ENCODE data around the gene HOXC10. TPM values are rescaled to one million over a fixed set of nuclear protein-coding genes. Genes with fewer than 3 reads are reported as not detected.

HOXC10 gene
- total and polyA plus RNA-seq, 9 donors = 0.15 to 15.4 (median 2.0) TPM; not detected in 2

- no peak overlapping the region for H3K4me3 ChIP-seq
- WGBS, 3 donors = 7 to 12% (median 8%) methylated on average over 10 of the region's 10 CpGs
- H3K27ac ChIP-seq = no peak overlapping the region
- intact Hi-C loops (cut with DNase I) = no loop called here
- no peaks in the 10 kb centered on the region for H3K36me3 ChIP-seq
- H3K27me3 ChIP-seq = peaks cover 11% of the 10 kb centered on the region
- H3K4me1 ChIP-seq (ENCODE audit: insufficient read depth) = peaks cover 4% of the 10 kb centered on the region
- no peak for TF ChIP-seq POLR2A (IDR thresholded peaks at IDR 0.05)
- no peak for TF ChIP-seq EP300 (IDR thresholded peaks at IDR 0.05)
- TF ChIP-seq, protein P1, sequence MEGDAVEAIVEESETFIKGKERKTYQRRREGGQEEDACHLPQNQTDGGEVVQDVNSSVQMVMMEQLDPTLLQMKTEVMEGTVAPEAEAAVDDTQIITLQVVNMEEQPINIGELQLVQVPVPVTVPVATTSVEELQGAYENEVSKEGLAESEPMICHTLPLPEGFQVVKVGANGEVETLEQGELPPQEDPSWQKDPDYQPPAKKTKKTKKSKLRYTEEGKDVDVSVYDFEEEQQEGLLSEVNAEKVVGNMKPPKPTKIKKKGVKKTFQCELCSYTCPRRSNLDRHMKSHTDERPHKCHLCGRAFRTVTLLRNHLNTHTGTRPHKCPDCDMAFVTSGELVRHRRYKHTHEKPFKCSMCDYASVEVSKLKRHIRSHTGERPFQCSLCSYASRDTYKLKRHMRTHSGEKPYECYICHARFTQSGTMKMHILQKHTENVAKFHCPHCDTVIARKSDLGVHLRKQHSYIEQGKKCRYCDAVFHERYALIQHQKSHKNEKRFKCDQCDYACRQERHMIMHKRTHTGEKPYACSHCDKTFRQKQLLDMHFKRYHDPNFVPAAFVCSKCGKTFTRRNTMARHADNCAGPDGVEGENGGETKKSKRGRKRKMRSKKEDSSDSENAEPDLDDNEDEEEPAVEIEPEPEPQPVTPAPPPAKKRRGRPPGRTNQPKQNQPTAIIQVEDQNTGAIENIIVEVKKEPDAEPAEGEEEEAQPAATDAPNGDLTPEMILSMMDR (IDR thresholded peaks at IDR 0.05) = no peak
- no peaks in the 10 kb centered on the region for H3K9me3 ChIP-seq
- DNase-seq = no peak
Observed at GRCh38 chr12:53955776-53956250, 29.1 kb upstream of the HOXC10 start.

- DNase-seq = no peak
Observed at GRCh38 chr12:53956251-53956887, 28.6 kb upstream of the HOXC10 start.

DNA sequence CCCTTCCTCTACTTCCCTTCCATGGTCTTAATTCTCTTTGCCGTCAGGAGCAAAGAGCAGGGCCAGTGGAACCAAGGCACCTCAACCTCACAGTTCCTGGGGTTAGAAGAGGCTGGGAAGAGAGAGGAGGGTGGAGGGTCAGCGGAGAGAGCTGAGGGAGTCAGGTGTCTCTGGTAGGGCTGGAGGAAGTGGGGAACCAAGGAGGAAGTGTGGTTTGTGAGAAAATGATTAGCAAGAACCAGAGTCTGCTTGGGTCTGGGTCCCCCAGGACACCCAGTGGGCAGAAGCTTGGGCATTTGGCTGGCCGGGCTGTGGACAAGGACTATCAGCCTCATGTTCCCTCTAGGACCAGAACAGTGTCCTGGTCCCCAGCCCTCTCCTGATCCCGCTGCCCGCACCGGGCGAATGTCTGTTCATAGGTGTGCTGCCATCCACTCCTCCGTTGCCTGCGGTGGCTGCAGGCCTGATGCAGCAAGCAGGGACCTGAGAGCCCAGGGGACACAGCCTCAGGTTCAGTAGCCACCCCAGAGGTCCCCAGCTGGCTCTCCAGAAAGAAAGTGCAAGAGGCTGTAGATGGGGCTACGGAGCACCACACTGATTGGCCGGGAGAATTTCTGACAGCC is 27.9 kb upstream of the HOXC10 start:
- peaks cover 11% of the 10 kb centered on the region for H3K27me3 ChIP-seq
- intact Hi-C loops (cut with DNase I) = no loop called here
- no peak overlapping the region for H3K27ac ChIP-seq
- H3K4me3 ChIP-seq = no peak overlapping the region
- no peaks in the 10 kb centered on the region for H3K9me3 ChIP-seq
- 14 to 27% (median 24%) methylated on average over 11 of the region's 11 CpGs for WGBS, 3 donors
- no peaks in the 10 kb centered on the region for H3K36me3 ChIP-seq
- H3K4me1 ChIP-seq (ENCODE audit: insufficient read depth) = peaks cover 2% of the 10 kb centered on the region
- DNase-seq = no peak
- TF ChIP-seq POLR2A (IDR thresholded peaks at IDR 0.05) (no peak), EP300 (IDR thresholded peaks at IDR 0.05) (no peak)
- TF ChIP-seq, protein P1 (IDR thresholded peaks at IDR 0.05) = no peak

More at GRCh38 chr12:53956251-53956887, 28.6 kb upstream of the HOXC10 start:
- H3K9me3 ChIP-seq = no peaks in the 10 kb centered on the region
- TF ChIP-seq, protein P1 (IDR thresholded peaks at IDR 0.05) = no peak
- TF ChIP-seq POLR2A (IDR thresholded peaks at IDR 0.05) = no peak
- no peak for TF ChIP-seq EP300 (IDR thresholded peaks at IDR 0.05)
- H3K36me3 ChIP-seq = no peaks in the 10 kb centered on the region
- 7 to 17% (median 12%) methylated on average over 25 of the region's 25 CpGs for WGBS, 3 donors
- intact Hi-C loops (cut with DNase I) = no loop called here
- H3K27me3 ChIP-seq = peaks cover 11% of the 10 kb centered on the region
- no peak overlapping the region for H3K4me3 ChIP-seq
- H3K27ac ChIP-seq = no peak overlapping the region
- H3K4me1 ChIP-seq (ENCODE audit: insufficient read depth) = peaks cover 3% of the 10 kb centered on the region

- Histone ChIP-seq H3K4me3 (no peak overlapping the region), H3K4me1 (ENCODE audit: insufficient read depth) (peaks cover 2% of the 10 kb centered on the region), H3K27me3 (peaks cover 13% of the 10 kb centered on the region), H3K9me3 (no peaks in the 10 kb centered on the region), H3K36me3 (no peaks in the 10 kb centered on the region), H3K27ac (no peak overlapping the region)
- TF ChIP-seq EP300 (IDR thresholded peaks at IDR 0.05) = no peak
- DNase-seq = no peak
- 26 to 56% (median 28%) methylated on average over 3 of the region's 3 CpGs for WGBS, 3 donors
- intact Hi-C loops (cut with DNase I) = no loop called here
Observed at GRCh38 chr12:53958128-53958527, 26.8 kb upstream of the HOXC10 start.

DNA sequence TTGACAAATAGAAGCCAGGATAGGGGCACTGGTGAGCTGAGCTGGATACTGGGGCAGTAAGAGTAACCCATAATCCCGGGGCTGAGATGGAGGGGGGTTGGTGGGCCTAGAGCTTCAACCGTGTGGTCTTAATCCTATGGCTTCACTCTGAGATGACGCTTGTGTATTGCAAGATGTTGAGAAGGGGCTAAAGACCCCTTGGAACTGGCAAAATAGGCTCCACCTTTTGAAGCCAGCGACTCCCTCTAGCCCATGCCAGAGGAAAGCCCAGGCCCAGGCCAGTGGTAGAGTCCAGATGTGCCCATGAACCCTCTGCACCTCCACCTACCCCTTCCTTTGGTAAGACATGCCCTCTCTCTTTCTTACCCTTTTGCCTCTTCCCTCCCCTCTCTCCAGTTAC is 25.6 kb upstream of the HOXC10 start:
- H3K27ac ChIP-seq = no peak overlapping the region
- H3K9me3 ChIP-seq = no peaks in the 10 kb centered on the region
- H3K4me3 ChIP-seq = no peak overlapping the region
- no peak for TF ChIP-seq EP300 (IDR thresholded peaks at IDR 0.05)
- TF ChIP-seq, protein P1 (IDR thresholded peaks at IDR 0.05) = no peak
- TF ChIP-seq POLR2A (IDR thresholded peaks at IDR 0.05) = no peak
- no peak for DNase-seq
- 18 to 21% (median 21%) methylated on average over 4 of the region's 4 CpGs for WGBS, 3 donors
- H3K36me3 ChIP-seq = no peaks in the 10 kb centered on the region
- peaks cover 12% of the 10 kb centered on the region for H3K27me3 ChIP-seq
- peaks cover 2% of the 10 kb centered on the region for H3K4me1 ChIP-seq (ENCODE audit: insufficient read depth)
- intact Hi-C loops (cut with DNase I) = no loop called here

Data from ovary (tissue), 9 donors.